ENCODE data around the gene TRAPPC14.

Gene TRAPPC14

DNA sequence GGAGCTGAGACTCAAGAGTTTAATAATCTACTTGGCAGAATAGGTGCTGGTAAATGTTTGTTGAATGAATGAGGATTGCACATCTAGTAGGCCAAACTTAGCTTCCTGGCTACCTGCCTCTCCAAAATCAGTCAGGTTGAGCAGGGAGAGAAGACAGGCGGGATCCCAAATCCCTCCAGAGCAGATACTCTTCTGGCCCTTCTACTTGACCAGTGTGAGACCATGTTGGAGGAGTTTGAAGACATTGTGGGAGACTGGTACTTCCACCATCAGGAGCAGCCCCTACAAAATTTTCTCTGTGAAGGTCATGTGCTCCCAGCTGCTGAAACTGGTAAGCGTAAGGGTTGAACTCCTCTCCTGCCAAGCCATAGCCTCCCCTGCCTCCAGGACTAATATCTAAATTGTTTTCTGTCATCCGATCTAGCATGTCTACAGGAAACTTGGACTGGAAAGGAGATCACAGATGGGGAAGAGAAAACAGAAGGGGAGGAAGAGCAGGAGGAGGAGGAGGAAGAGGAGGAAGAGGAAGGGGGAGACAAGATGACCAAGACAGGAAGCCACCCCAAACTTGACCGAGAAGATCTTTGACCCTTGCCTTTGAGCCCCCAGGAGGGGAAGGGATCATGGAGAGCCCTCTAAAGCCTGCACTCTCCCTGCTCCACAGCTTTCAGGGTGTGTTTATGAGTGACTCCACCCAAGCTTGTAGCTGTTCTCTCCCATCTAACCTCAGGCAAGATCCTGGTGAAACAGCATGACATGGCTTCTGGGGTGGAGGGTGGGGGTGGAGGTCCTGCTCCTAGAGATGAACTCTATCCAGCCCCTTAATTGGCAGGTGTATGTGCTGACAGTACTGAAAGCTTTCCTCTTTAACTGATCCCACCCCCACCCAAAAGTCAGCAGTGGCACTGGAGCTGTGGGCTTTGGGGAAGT, 34.0 kb downstream of the TRAPPC14 start:
- DNase-seq (ENCODE audit: low read depth), result no peak

DNA sequence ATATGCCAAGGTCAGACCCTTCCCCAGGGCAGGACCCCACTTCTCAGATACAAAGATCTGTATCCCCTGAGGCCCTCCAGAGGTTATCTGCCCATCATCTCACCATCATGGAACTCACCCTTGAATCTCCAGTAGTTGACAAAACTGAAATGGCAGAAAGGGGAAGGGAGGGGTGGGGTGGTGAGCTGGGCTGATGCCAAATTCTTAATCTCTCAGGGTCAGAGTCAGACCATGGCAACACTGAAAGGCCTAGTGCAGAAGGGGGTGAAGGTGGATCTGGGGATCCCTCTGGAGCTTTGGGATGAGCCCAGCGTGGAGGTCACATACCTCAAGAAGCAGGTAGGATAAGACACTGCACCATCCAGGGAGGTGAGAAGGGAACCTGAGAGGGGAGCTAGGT, 36.0 kb downstream of the TRAPPC14 start:
- DNase-seq (ENCODE audit: low read depth), result no peak

DNA sequence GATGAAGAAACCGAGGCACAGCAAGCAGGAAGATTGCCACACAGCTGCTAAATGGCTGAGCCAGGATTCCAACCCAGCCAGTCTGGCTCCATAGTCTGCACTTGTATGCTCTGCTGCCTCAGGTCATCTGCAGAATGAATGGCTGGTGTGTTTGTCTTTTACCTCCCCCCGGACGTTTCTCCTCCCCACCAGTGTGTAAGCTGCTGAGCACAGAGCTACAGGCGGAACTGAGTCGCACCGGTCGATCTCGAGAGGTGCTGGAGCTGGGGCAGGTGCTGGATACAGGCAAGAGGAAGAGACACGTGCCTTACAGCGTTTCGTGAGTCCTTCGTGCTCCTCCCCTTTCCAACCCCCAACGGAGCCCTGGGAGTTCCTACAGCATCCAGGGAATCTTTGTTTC, 36.5 kb downstream of the TRAPPC14 start:
- DNase-seq (ENCODE audit: low read depth), result no peak

DNA sequence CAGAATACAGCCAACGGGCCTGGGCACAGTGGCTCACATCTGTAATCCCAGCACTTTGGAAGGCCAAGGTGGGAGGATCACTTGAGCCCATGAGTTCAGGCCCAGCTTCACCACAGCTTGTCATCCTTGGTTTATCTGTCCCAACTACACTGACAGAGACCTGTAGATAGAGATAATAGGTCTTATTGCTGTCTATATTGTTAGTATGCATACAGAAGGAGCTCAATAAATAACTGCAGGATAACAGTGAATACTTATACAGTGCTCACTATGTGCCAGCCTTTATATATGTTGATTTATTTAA, 37.8 kb downstream of the TRAPPC14 start:
- no peak for DNase-seq (ENCODE audit: low read depth)

DNA sequence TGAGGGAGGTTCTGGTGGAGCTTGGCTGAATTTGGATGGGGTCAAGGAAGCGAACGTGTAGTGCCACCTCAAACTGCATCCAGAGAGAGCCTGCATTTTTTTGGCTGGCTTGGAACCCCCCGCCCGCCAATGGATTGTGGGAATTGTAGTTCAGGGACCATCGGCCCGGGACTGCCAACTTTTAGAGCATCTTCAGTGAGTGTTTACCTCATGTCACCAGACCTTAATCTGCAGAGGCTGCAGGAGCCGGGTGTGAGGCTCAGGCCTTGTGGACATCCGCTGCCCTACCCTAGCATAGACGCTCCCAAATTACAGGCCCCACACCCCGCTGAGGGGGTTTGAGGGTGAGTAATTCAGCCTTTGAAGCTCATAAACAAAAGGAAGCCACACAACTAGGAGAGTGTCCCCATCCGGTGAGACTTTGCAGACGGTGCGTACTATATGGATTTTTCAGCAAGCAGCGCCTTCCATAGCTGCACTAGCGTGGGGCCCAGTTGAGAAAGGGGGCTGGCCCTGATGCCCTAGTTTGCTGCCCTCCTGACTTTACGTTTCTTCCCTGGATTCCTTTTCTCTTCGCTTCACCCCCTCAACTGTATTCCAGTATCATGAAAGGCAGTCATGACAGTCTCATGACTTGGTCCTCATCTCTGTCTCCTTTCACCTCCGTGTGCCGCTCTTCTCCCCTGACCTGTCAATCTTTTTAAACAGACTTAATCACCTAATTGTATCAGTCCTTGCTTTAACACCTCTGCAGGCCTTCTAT, 38.4 kb downstream of the TRAPPC14 start:
- peak; percentile 73 for DNase-seq (ENCODE audit: low read depth)

DNA sequence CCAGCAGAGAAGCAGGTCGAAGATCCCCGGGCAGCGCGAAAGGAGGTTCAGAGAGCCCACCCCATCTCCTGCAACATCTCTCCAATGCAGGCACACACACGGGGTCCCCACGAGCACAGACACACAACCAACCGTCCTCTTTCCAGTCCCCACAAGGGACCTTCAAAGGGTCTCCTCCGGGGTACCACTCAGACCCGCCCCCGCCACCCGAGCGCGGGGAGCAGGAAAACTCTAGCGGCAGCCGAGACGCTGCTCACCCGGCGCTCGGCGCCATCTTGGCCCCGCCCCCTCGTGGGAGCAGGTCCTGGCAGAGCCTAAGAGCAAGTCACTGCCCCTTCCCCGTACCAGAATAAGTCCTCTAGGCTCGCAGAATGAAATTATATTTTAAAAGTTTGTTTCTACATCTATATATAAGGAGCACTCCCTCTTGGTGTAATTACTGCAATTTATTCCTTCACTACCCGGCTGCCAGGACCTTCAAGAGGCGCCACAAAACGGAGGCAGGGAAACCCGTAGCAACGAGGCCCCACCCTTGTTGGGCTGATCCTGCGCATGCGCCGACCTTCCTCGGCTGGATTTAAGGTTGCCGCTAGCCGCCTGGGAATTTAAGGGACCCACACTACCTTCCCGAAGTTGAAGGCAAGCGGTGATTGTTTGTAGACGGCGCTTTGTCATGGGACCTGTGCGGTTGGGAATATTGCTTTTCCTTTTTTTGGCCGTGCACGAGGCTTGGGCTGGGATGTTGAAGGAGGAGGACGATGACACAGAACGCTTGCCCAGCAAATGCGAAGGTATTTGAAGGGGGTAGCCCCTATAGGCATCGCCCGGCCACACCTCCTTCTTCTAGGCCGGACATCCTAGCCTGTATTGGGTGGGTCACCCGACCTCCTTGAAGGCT, 39.2 kb downstream of the TRAPPC14 start, which contains the start of the genes CNPY4 and TAF6:
CNPY4 (plus strand) TSS at position 563 of the 898 bp plus-strand sequence; CDS start at position 674, 111 bp downstream.
TAF6 (minus strand) TSS at position 287 of the 898 bp plus-strand sequence. CDS start 5,149 bp downstream, outside the sequence.
- DNase-seq (ENCODE audit: low read depth), result peak; percentile 95

DNA sequence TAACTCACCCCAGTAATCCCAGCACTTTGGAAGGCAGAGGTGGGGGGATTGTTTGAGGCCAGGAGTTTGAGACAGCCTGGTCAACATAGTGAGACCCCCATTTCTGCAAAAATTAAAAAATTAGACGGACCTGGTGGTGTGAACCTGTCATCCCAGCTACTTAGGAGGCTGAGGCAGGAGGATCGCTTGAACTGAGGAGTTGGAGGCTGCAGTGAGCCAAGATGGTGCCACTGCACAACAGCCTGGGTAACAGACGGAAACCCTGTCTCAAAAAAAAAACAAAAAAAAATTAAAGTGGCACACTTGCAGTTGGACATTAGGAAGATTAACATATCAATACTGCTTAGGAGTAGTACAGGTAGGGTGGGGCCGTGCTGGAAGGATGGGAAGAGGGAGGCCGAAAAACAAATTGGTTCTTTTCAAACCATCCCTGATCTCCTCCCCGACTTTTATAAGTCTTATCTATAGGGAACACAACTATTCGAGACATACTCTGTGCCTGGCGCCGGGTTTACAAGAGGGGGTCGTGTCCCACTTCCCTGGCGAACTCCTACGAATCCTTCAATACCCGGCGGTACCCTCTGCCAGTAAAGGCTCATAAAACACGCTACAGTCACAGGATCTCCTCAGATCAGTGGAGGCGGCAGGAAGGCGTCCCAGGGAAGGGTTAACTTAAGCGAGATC, 40.0 kb downstream of the TRAPPC14 start:
- DNase-seq (ENCODE audit: low read depth), result no peak

DNA sequence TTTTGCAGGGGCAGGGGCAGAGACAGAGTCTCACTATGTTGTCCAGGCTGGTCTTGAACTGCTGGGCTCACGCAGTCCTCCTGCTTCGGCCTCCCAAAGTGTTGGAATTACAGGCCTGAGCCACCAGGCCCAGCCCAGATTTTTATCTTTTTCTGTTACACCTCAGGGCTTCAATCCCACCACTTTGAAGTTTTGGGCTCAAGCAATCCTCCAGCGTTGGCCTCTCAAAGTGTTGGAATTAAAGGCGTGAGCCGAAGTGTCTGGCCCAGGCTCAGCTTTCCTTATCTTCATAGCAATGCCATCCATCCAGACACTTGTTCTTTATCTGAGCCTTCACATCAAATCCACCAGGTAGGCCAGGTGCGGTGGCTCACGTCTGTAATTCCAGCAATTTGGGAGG, 43.5 kb downstream of the TRAPPC14 start:
- DNase-seq (ENCODE audit: low read depth), result no peak

DNA sequence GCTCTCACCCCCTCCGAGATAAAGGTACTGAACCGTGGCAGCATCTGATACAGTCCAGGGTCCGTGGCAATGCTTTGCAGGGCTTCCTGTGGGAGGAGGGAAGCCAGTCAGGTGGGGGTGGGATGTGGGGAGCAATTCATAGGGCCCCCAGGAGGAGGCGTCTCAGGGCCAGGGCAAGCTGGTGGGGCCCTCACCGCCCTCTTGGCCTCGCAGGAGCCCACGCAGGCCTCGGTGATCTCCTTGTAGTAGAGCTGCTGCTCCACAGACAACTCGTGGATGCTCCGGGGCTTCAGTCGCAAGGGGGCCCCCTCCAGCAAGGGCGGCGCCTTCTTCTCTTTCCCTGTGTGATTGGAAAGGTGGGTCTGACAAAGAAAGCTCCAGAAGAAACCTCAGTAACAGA, 46.6 kb downstream of the TRAPPC14 start:
- no peak for DNase-seq (ENCODE audit: low read depth)

DNA sequence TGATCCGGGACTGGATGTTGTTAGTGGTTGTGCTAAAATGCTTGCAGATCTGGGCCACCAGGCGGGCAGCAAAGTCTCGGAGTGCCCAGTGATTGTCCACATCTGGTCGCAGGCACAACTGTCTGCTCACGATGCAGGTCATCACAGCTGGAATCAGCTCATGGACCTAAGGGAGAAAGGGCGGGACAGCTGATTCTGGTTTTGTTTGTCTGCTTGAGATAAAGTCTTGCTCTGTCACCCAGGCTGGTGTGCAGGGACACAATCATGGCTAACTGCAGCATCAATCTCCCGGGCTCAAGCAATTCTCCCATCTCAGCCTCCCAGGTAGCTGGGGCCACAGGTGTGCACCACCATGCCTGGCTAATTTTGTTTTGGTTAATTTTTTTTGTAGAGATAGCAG, 47.4 kb downstream of the TRAPPC14 start:
- no peak for DNase-seq (ENCODE audit: low read depth)

DNA sequence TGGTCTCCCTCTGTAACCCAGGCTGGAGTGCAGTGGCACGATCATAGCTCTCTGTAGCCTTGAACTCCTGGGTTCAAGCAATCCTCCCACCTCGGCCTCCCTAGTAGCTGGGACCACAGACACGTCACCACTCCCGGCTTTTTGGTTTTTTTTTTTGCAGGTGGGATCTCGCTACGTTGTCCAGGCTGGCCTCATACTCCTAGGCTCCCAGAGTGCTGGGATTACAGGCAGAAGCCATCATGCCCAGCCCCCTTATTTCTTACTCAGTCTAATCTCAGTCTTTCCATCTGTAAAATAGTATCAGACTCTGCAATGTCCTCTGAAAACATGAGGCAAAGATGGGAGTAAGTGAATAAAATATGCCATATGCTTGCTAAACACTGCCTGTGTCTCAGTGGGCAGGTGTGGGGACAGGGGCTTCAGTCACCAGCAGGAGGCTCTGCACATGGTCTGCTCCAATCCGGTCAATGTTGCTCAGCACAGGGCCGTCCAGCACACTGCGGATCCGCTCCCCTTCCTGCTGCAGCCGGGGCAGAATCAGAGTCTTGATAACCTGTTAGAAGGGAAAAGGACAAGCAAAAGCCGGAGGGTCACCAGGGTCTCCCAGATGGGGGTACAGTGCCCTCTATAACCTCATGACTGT, 48.9 kb downstream of the TRAPPC14 start:
- DNase-seq (ENCODE audit: low read depth), result no peak

DNA sequence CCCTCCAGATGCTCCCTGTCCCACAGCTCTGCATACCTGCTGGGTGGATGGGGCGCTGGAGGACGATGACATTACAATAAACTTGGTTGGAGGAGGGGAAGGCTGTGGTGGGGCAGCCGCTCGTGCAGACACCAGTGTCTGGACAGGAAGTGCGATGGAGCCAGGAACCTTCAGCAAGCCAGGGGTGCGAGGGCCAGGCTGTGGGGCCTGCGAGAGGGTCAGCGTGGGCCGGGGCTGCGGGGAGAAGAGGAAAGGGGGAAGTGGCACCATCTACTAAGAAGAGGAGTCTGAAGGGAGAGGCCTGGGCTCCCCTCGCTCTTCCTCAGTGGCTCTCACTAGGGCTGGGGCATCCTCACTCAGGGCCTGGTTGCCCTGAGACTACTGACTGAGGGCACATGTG, 50.6 kb downstream of the TRAPPC14 start:
- no peak for DNase-seq (ENCODE audit: low read depth)

DNA sequence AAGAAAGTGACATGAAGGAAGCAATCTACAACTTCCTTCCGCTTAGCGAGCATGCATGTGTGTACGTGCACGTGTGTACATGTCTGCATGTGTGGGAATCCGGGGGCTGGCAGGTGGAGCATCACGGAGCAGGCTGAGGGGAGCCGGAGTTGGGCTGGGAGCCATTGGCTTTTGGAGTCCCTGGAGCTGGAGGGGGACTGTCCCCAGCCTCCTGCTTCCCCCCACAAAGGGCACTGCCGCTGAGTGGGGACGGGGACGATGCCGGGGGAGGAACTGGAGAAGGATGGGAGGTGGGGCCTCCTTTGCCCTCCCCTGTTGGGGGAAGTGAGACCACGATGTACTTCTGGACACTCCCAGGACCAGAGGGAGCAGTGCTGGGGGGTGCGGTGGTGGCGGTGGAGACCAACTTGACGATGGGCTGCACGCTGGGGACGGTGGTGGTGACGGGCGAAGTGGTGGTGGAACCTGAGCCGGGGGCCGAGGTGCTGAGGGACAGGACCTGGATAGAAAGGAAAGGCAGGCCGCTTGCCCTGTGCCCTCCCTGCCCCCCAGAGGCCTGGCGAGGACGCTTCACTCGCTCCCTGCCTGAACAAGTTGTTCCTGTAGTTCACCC, 51.3 kb downstream of the TRAPPC14 start:
- DNase-seq (ENCODE audit: low read depth), result no peak

DNA sequence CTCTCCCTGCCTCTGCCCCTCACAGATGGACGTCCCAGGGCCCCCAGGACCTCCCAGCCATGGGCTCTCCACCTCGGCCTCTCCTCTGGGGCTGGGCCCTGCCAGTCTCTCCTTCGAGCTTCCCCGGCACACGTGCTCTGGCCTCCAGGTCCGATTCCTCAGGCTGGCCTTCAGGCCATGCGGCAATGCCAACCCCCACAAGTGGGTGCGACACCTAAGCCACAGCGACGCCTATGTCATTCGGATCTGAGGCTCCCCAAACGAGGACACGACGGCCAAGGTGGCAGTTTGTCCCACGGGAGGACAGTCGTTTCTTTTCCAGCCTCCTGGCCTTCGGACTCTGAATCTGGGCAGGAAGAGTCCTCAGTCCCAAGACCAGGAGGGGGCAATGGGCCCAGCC, 51.9 kb downstream of the TRAPPC14 start:
- no peak for DNase-seq (ENCODE audit: low read depth)

DNA sequence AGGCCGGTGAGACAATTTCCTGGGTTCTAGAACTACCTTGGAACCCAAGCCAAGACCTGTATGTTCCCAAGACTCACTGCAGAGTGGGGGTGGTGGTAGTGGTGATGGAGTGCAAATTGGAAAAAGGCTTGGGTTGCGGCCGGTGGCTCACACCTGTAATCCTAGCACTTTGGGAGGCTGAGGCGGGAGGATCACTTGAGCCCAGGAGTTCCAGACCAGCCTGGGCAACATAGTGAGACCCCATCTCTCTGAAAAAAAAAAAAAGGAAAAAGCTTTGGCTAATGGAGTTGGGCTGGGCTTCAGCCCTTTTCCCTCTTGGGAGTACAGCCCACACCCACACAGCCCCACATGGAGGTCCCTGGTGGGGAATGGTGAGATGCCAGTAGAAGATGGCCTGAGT, 53.0 kb downstream of the TRAPPC14 start:
- DNase-seq (ENCODE audit: low read depth), result no peak

Measured in ELR (cell line).